GM12878 (cell line): ENCODE results near the gene NHSL2.

Experiments
- ETV6 ChIP-seq, 2 experiments: fragments of 450-650 bp in 1 of 2; IDR thresholded peaks in 1 of 2; conservative IDR thresholded peaks in 1 of 2; 2 replicates each; pipeline ENCODE4 v1.6.1; 2014; ENCODE audit warnings: antibody characterized with exemption in 1 of 2, borderline replicate concordance in 1 of 2, low read depth in 1 of 2, mild to moderate bottlenecking in 1 of 2, moderate library complexity in 1 of 2
- POLR2A ChIP-seq: IDR thresholded peaks from 2 replicates; pipeline ENCODE4 v1.6.1; 2011; ENCODE audit warnings: low read depth, mild to moderate bottlenecking, low read length
- SRF ChIP-seq, 2 experiments: IDR thresholded peaks; 2 replicates each; pipeline ENCODE4 v1.6.1; 2011; ENCODE audit warnings: low read depth in 2 of 2, low read length in 2 of 2, mild to moderate bottlenecking in 1 of 2, moderate library complexity in 1 of 2
- TF ChIP-seq, protein P1 (sequence below), 3 experiments: IDR thresholded peaks in 2 of 3; conservative IDR thresholded peaks in 1 of 3; 2 replicates each; pipeline ENCODE4 v1.5.1; 2011; ENCODE audit warnings: low read depth in 3 of 3, low read length in 3 of 3, mild to moderate bottlenecking in 3 of 3, control low read depth in 2 of 3, moderate library complexity in 2 of 3, inconsistent platforms in 1 of 3, mixed read lengths in 1 of 3; ENCODE audit not compliant: control insufficient read depth in 2 of 3, insufficient read depth in 1 of 3; ENCODE audit errors: extremely low read depth in 1 of 3

DNA sequence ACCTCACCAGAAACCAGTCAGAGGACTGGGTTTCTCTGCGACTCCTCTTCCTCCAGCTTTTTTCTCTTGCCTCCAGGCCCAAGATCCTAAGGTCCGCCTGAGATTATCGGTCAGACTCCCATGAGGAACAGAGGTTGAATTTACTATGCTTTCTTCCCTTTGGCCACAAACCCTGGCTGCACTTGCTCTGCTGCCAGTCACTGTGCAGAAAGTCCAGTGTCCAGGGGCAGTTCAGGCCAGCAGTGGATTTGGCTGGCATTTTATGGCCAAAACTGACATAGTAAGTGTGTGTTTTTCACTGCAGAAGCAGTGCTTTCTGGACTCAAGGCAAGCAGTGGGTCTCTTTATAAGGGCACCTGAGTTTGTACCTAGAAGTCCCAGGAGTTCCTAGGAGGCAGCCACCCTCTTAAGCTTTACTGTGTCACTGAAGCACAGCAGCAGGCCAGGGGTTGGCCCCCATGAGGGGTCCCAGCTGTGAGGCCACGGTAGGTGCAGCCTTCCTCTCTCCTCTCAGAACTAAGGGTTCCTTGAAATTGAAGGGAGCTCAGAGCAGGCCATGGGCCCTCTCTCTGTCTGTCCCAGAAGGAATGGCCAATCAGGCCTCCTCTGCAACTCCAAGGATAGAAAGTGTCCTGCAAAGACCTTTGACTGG, 217.7 kb downstream of the NHSL2 start:
- no peak for TF ChIP-seq ETV6 (conservative IDR thresholded peaks at IDR 0.05 in 1 of 2, IDR thresholded peaks at IDR 0.05 in 1 of 2; ENCODE audit: borderline replicate concordance in 1 of 2, low read depth in 1 of 2)
- TF ChIP-seq POLR2A = no peak
- no peak for TF ChIP-seq SRF (IDR thresholded peaks at IDR 0.05; ENCODE audit: low read depth in 2 of 2, low read length in 2 of 2)
- TF ChIP-seq, protein P1, sequence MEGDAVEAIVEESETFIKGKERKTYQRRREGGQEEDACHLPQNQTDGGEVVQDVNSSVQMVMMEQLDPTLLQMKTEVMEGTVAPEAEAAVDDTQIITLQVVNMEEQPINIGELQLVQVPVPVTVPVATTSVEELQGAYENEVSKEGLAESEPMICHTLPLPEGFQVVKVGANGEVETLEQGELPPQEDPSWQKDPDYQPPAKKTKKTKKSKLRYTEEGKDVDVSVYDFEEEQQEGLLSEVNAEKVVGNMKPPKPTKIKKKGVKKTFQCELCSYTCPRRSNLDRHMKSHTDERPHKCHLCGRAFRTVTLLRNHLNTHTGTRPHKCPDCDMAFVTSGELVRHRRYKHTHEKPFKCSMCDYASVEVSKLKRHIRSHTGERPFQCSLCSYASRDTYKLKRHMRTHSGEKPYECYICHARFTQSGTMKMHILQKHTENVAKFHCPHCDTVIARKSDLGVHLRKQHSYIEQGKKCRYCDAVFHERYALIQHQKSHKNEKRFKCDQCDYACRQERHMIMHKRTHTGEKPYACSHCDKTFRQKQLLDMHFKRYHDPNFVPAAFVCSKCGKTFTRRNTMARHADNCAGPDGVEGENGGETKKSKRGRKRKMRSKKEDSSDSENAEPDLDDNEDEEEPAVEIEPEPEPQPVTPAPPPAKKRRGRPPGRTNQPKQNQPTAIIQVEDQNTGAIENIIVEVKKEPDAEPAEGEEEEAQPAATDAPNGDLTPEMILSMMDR (IDR thresholded peaks at IDR 0.05 in 2 of 3, conservative IDR thresholded peaks at IDR 0.05 in 1 of 3; ENCODE audit: control insufficient read depth in 2 of 3, extremely low read depth in 1 of 3, insufficient read depth in 1 of 3, low read depth in 3 of 3, low read length in 3 of 3) = no peak
